H9 (cell line): ENCODE results near the gene CHRNA9. TPM values are rescaled to one million over a fixed set of nuclear protein-coding genes. Genes with fewer than 3 reads are reported as not detected.

Experiments used
- DNase-seq: peaks from one replicate; pipeline ENCODE4 v3.0.0-alpha.2; 2017
- H2AFZ ChIP-seq: one replicate; pipeline ENCODE4 v1.6.1; 2013; ENCODE audit warnings: mild to moderate bottlenecking, low read length, control low read depth, moderate library complexity
- H2AK5ac ChIP-seq: 2 replicates; pipeline ENCODE4 v1.6.1; 2013; ENCODE audit warnings: low read length, control low read depth, mixed read lengths; ENCODE audit not compliant: insufficient read length
- H2BK120ac ChIP-seq: one replicate; pipeline ENCODE4 v1.6.1; 2013; ENCODE audit warnings: low read depth, mild to moderate bottlenecking, low read length, control low read depth, inconsistent platforms; ENCODE audit not compliant: poor library complexity, severe bottlenecking
- H2BK12ac ChIP-seq: 2 replicates; pipeline ENCODE4 v1.6.1; 2013; ENCODE audit warnings: low read length, control low read depth, mixed read lengths, low read depth; ENCODE audit not compliant: insufficient read length
- H2BK15ac ChIP-seq: 2 replicates; pipeline ENCODE4 v1.6.1; 2013; ENCODE audit warnings: low read depth, low read length, control low read depth
- H2BK20ac ChIP-seq: one replicate; pipeline ENCODE4 v1.6.1; 2013; ENCODE audit warnings: low read depth, mild to moderate bottlenecking, low read length, control low read depth, inconsistent platforms; ENCODE audit not compliant: poor library complexity, severe bottlenecking
- H2BK5ac ChIP-seq: 2 replicates; pipeline ENCODE4 v1.6.1; 2013; ENCODE audit warnings: low read length, control low read depth, mixed read lengths; ENCODE audit not compliant: insufficient read length
- H3K14ac ChIP-seq: 2 replicates; pipeline ENCODE4 v1.6.1; 2013; ENCODE audit warnings: low read length, control low read depth; ENCODE audit not compliant: insufficient read depth
- H3K18ac ChIP-seq: 2 replicates; pipeline ENCODE4 v1.6.1; 2013; ENCODE audit warnings: low read depth, mild to moderate bottlenecking, mixed read lengths, low read length, control low read depth; ENCODE audit not compliant: insufficient read length
- H3K23ac ChIP-seq: 2 replicates; pipeline ENCODE4 v1.6.1; 2013; ENCODE audit warnings: low read length, control low read depth, mixed read lengths, low read depth; ENCODE audit not compliant: insufficient read length
- H3K23me2 ChIP-seq: 2 replicates; pipeline ENCODE4 v1.6.1; 2013; ENCODE audit warnings: low read depth, mild to moderate bottlenecking, mixed read lengths, low read length, control low read depth; ENCODE audit not compliant: insufficient read length, poor library complexity, severe bottlenecking
- H3K27ac ChIP-seq: 2 replicates; pipeline ENCODE4 v1.5.1; 2013; ENCODE audit warnings: low read length, control low read depth, mixed read lengths, low read depth; ENCODE audit not compliant: insufficient read length
- H3K27me3 ChIP-seq: 2 replicates; pipeline ENCODE4 v1.6.1; 2013; ENCODE audit warnings: low read length, control low read depth, inconsistent platforms; ENCODE audit not compliant: insufficient read depth
- H3K4ac ChIP-seq: 2 replicates; pipeline ENCODE4 v1.6.1; 2013; ENCODE audit warnings: low read depth, mild to moderate bottlenecking, control low read depth, inconsistent platforms, low read length, moderate library complexity
- H3K4me1 ChIP-seq: 2 replicates; pipeline ENCODE4 v1.6.1; 2013; ENCODE audit warnings: low read length, control low read depth, inconsistent platforms; ENCODE audit not compliant: insufficient read depth
- H3K4me2 ChIP-seq: 2 replicates; pipeline ENCODE4 v1.6.1; 2013; ENCODE audit warnings: low read length, control low read depth, mixed read lengths; ENCODE audit not compliant: insufficient read length, insufficient read depth
- H3K56ac ChIP-seq: 2 replicates; pipeline ENCODE4 v1.6.1; 2013; ENCODE audit warnings: low read depth, mild to moderate bottlenecking, mixed read lengths, low read length, control low read depth; ENCODE audit not compliant: insufficient read length
- H3K79me1 ChIP-seq: 2 replicates; pipeline ENCODE4 v1.6.1; 2013; ENCODE audit warnings: low read depth, mild to moderate bottlenecking, moderate library complexity, low read length, control low read depth, inconsistent platforms; ENCODE audit not compliant: insufficient read depth, poor library complexity, severe bottlenecking
- H3K79me2 ChIP-seq: 2 replicates; pipeline ENCODE4 v1.6.1; 2013; ENCODE audit warnings: low read length, control low read depth, inconsistent platforms; ENCODE audit not compliant: insufficient read depth
- H3K9ac ChIP-seq: 2 replicates; pipeline ENCODE4 v1.6.1; 2013; ENCODE audit warnings: low read length, control low read depth, mixed read lengths; ENCODE audit not compliant: insufficient read length; ENCODE audit errors: extremely low read depth
- H3K9me3 ChIP-seq: one replicate; pipeline ENCODE4 v1.6.1; 2013; ENCODE audit warnings: low read depth, low read length, inconsistent platforms; ENCODE audit not compliant: control insufficient read depth
- H3T11ph ChIP-seq: one replicate; pipeline ENCODE4 v1.6.1; 2013; ENCODE audit warnings: mild to moderate bottlenecking, low read length, control low read depth, inconsistent platforms
- H4K20me1 ChIP-seq: one replicate; pipeline ENCODE4 v1.6.1; 2013; ENCODE audit not compliant: control insufficient read depth, insufficient read length, insufficient read depth
- H4K5ac ChIP-seq: 2 replicates; pipeline ENCODE4 v1.6.1; 2013; ENCODE audit warnings: low read depth, mild to moderate bottlenecking, mixed read lengths, low read length, control low read depth; ENCODE audit not compliant: insufficient read length
- H4K8ac ChIP-seq: replicated peaks from 2 replicates; pipeline ENCODE4 v1.6.1; 2013; ENCODE audit warnings: low read length, control low read depth, mixed read lengths, low read depth; ENCODE audit not compliant: insufficient read length
- H4K91ac ChIP-seq: 2 replicates; pipeline ENCODE4 v1.6.1; 2013; ENCODE audit warnings: low read depth, mild to moderate bottlenecking, moderate library complexity, mixed read lengths, low read length, control low read depth; ENCODE audit not compliant: insufficient read length
- H3K27ac Mint-ChIP-seq, 3 experiments: 2 replicates in 2 of 3; 3 replicates in 1 of 3; pipeline ENCODE4 v1.8.0; 2020 to 2021; ENCODE audit warnings: mixed read lengths in 3 of 3, mild to moderate bottlenecking in 1 of 3, moderate library complexity in 1 of 3
- H3K27me3 Mint-ChIP-seq: 2 replicates; pipeline ENCODE4 v1.8.0; 2021; ENCODE audit warnings: low read depth, mild to moderate bottlenecking, moderate library complexity, mixed read lengths
- H3K36me3 Mint-ChIP-seq, 3 experiments: 2 replicates in 2 of 3; 3 replicates in 1 of 3; pipeline ENCODE4 v1.8.0; 2020 to 2021; ENCODE audit warnings: low read depth in 3 of 3, mixed read lengths in 3 of 3; ENCODE audit not compliant: insufficient read depth in 1 of 3
- H3K4me1 Mint-ChIP-seq, 2 experiments: 2 replicates each; pipeline ENCODE4 v1.8.0; 2020; ENCODE audit warnings: mixed read lengths in 2 of 2
- H3K4me3 Mint-ChIP-seq, 2 experiments: 2 replicates in 1 of 2; 3 replicates in 1 of 2; pipeline ENCODE4 v1.8.0; 2020 to 2021; ENCODE audit warnings: mild to moderate bottlenecking in 2 of 2, mixed read lengths in 2 of 2, moderate library complexity in 1 of 2
- H3K9me3 Mint-ChIP-seq, 2 experiments: 2 replicates in 1 of 2; 3 replicates in 1 of 2; pipeline ENCODE4 v1.8.0; 2020; ENCODE audit warnings: mild to moderate bottlenecking in 2 of 2, mixed read lengths in 2 of 2, moderate library complexity in 1 of 2
- CTCF ChIP-seq: fragments of 200-600 bp; sonication (generic); conservative IDR thresholded peaks from 3 replicates; pipeline ENCODE4 v1.8.0; 2021; ENCODE audit warnings: antibody characterized with exemption, mild to moderate bottlenecking
- WGBS: extraction: QIAGEN DNeasy Blood & Tissue Kit; methylation state at CpG from one replicate; pipeline ENCODE4 v1.1.7; 2013; ENCODE audit warnings: missing lambda C conversion rate, low lambda C conversion rate, mixed read lengths; ENCODE audit not compliant: insufficient read length; ENCODE audit errors: extremely low coverage; 5-methylcytosine and 5-hydroxymethylcytosine counted together
- total RNA-seq: library from RNA; stranded (reverse); gene quantifications from 2 replicates; pipeline ENCODE4 v1.2.1, GENCODE V29; 2021

CHRNA9 gene
- total RNA-seq, 1 experiment from 2014 or later = 1.2 TPM

- DNase-seq = no peak
- H3K4me2 ChIP-seq = peak overlapping the region; percentile 21
- H3K79me1 ChIP-seq = no peaks in the 10 kb centered on the region
- TF ChIP-seq CTCF = no peak
- peaks cover 19% of the 10 kb centered on the region for H3K4me1 ChIP-seq
- peaks cover 30 to 34% of the 10 kb centered on the region in 2 experiments for H3K4me1 Mint-ChIP-seq
- H3K27ac ChIP-seq = no peak overlapping the region
- no peak overlapping the region for H3K23ac ChIP-seq
- no peak overlapping the region; the same call in 1 of the 2 replicates for H3K14ac ChIP-seq
- H3K4ac ChIP-seq = no peak overlapping the region
- no peak overlapping the region for H3K9ac ChIP-seq
- peaks cover 0 to 2% (median 0%) of the 10 kb centered on the region in 3 experiments; a peak in 5 of 7 replicates for H3K36me3 Mint-ChIP-seq
- no peaks in the 10 kb centered on the region for H3K27me3 ChIP-seq
- H3K9me3 ChIP-seq = no peaks in the 10 kb centered on the region
- no peak overlapping the region for H4K91ac ChIP-seq
- peak overlapping the region in 1 of 2 experiments; percentile 22; a peak in 3 of 5 replicates for H3K4me3 Mint-ChIP-seq
- no peak overlapping the region for H4K8ac ChIP-seq
- H3K27me3 Mint-ChIP-seq = peaks cover 7% of the 10 kb centered on the region
- no peak overlapping the region for H2AK5ac ChIP-seq
- WGBS = no CpG with 5 or more reads among the region's 4 CpGs
- H3K56ac ChIP-seq = no peak overlapping the region
- no peaks in the 10 kb centered on the region for H4K20me1 ChIP-seq
- H3K9me3 Mint-ChIP-seq = no peaks in the 10 kb centered on the region
- no peak overlapping the region for H3K27ac Mint-ChIP-seq
- no peak overlapping the region for H2BK12ac ChIP-seq
- no peak overlapping the region for H2BK120ac ChIP-seq
- H2BK20ac ChIP-seq = no peak overlapping the region
- H3K79me2 ChIP-seq = no peaks in the 10 kb centered on the region
- H2BK5ac ChIP-seq = no peak overlapping the region
- H4K5ac ChIP-seq = no peak overlapping the region
- H3T11ph ChIP-seq = no peak overlapping the region
- peak overlapping the region; percentile 49 for H3K18ac ChIP-seq
- H2BK15ac ChIP-seq = no peak overlapping the region
- no peaks in the 10 kb centered on the region for H3K23me2 ChIP-seq
- H2AFZ ChIP-seq = no peak overlapping the region
Measured at GRCh38 chr4:40335525-40335894, 377 bp downstream of the CHRNA9 start.
